GM10266 (cell line): Measurements from ENCODE around the gene DDX24.

ENCODE experiments used
- DNase-seq: peaks from one replicate; pipeline ENCODE4 v3.0.0; 2012; ENCODE audit errors: extremely low spot score
- CTCF ChIP-seq: IDR thresholded peaks from 2 replicates; pipeline ENCODE4 v1.5.1; 2012; ENCODE audit warnings: mild to moderate bottlenecking, low read depth; ENCODE audit not compliant: control insufficient read depth, insufficient read depth; ENCODE audit errors: missing control alignments

The DDX24 gene

GRCh38 chr14:94120667-94121340, 39.8 kb upstream of the DDX24 start:
- no peak for DNase-seq
- TF ChIP-seq CTCF: no peak

- DNase-seq: no peak
- no peak for TF ChIP-seq CTCF
Observed at GRCh38 chr14:94119071-94119470, 38.1 kb upstream of the DDX24 start.

- no peak for DNase-seq
- TF ChIP-seq CTCF: no peak
Observed at GRCh38 chr14:94117856-94118255, 36.9 kb upstream of the DDX24 start.

GRCh38 chr14:94116701-94117100, 35.7 kb upstream of the DDX24 start:
- DNase-seq: no peak
- TF ChIP-seq CTCF: no peak

- TF ChIP-seq CTCF: no peak
- no peak for DNase-seq
Observed at GRCh38 chr14:94115631-94116030, 34.6 kb upstream of the DDX24 start.

GRCh38 chr14:94115058-94115591, 34.1 kb upstream of the DDX24 start:
- TF ChIP-seq CTCF: no peak
- no peak for DNase-seq

GRCh38 chr14:94114589-94115057, 33.6 kb upstream of the DDX24 start:
- TF ChIP-seq CTCF: no peak
- DNase-seq: no peak
